HG02885 (cell line): ENCODE measurements around the gene PRRC2B.
"Not testable (repeated sequence)": the region's sequence is repeated elsewhere in the genome, so short reads cannot be mapped to it uniquely, and the experiment has no call there.

ENCODE experiments used
- ATAC-seq: cut with Tn5 transposase; IDR thresholded peaks from one replicate; pipeline ENCODE4 v1.9.1; 2021; ENCODE audit warnings: mild to moderate bottlenecking; ENCODE audit not compliant: unreplicated experiment, poor library complexity

PRRC2B gene

DNA sequence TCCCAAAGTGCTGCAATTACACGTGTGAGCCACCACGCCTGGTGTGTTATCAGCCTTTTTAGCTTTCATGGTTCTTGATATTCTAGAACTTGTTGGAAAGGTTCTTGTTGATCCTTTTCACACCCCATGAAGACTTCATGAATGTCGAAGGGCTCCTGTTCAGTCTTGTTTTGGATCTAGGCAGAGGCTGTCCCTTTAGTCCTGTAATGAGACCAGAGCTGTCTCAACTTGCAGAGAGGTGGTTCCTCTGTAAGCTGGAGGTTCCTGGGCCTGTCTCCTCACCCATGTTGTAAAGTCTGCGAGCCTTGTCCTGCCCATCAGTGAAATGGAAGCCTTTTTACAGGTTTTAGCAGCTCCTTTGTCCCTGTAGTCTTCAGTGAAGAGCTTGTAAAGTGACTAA, 38.2 kb downstream of the PRRC2B start:
- ATAC-seq, result no peak

DNA sequence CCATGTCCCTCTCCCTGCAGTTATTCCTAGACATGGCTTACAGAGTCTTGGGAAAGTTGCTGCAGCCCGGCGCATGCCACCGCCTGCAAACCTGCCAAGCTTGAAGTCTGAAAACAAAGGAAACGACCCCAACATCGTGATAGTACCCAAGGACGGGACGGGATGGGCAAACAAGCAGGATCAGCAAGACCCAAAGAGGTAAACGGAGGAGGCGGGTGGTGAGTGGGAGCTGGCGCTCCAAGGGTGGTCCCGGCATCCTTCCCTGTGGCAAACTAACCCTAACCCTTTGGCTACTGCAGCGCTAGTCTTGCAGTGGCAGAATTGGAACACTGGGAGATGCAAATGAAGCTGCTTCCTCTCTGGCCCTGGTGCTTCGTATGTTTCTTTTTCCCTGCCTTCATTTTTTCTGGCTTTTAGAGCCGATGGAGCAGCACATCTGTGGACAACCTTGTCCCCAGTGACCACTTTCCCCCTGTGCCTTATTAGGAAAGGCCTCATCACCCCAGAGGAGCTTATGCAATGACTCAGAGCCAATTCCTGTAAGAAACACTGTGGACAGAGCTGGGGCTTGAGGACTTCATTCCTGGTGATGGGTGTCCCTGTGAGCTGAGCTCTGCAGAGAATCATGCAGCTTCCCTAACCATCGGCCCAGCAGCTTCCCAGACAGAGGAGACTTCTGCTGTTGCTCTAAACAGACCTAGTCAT, 38.9 kb downstream of the PRRC2B start:
- ATAC-seq, result no peak

DNA sequence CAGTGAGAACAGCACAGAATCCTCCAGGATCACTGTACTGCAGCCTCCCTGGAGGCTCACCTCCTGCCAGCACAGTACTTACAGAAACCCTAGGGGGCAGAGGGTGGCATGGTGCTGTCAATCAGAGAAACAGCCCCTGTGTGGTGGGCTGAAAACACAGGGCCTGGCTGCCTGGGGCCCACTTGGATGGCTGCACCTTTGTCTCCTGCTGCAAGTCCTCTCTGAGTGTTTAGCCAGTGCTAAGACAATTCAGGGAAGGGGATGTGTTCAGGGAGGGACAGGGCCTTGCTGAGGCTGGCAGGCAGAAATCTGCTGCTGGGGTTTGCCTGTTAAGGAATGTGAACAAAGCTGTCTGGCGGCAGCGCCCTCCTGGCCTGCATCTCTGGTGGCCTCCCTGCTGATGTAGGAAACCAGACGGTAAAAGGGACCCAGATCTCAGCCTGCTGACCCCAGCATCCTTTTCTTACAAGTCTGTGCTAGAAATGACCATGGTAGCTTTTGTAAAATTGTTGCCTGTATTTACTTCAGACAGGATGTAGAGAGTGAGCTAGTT, 39.5 kb downstream of the PRRC2B start:
- ATAC-seq, result no peak

DNA sequence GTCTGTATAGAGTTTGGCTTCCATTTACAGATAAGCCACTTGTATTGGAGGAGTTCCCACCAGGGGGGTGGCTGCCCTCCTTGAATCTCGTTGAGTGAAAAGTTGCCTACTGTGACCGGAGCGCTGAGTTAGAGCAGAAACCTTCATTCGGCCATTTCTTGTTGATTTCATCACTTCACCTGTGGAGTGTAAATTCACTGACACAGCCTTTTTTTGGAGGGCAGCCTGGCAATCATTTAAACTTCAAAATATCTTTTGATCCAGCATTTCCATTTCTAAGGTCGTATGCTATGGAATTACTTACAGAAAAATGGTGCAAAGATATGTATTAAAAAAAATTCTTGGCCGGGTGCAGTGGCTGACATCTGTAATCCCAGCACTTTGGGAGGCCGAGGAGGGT, 40.8 kb downstream of the PRRC2B start:
- ATAC-seq, result no peak

DNA sequence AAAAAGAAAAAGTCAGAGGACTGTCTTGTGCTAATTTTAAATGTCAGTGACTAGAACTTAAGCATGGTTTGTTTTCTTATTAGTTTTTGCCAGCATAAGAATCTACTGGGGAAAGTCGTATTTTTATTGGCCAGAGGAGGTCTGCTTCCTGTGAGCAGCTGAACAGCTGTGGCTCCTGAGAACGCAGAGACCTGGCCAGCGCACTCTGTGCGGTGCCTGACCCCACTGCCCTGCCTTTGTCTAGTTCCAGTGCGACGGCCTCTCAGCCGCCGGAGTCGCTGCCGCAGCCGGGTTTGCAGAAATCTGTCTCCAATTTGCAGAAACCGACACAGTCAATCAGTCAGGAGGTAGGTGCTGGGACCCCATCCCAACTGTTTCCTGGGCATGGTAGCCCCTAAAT, 42.5 kb downstream of the PRRC2B start:
- no peak for ATAC-seq

DNA sequence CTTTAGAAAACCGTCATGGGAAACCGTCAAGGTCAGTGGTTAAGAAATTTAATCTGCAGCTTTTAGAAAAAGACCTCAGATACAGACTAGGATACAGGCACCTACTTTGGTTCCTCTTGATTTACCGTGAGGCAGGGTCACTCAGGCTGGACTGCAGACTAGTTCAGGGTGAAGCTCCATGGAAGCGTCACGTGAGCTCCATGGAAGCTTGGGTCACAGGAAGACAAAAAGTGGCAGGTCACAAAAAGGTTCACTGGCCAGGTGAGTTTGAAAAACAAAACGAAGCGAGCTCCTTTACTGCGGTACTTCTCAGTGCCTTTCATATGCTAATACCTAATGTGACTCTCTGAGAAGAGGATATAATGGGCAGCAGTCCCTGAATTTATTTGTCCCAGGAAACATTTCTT, 43.0 kb downstream of the PRRC2B start:
- no peak for ATAC-seq

DNA sequence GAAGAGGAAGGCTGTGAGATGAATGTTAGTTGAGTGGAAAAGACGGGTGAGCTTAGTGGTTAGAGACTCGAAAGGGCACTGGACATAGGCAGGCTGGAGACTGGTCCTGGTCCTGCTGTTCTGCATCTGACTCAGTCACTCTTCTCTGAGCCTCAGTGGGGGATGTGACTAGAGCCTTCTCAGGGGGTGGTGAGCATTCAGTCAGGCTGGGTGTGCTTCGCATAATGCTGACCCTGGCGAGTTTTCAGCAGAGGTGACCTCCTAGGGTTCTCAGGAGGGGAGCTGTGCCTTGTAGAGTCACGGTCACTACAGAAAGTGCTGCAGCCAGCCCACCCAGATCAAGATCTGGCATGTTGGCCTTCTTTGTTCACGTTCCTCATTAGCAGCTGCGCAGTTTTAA, 44.3 kb downstream of the PRRC2B start:
- no peak for ATAC-seq

DNA sequence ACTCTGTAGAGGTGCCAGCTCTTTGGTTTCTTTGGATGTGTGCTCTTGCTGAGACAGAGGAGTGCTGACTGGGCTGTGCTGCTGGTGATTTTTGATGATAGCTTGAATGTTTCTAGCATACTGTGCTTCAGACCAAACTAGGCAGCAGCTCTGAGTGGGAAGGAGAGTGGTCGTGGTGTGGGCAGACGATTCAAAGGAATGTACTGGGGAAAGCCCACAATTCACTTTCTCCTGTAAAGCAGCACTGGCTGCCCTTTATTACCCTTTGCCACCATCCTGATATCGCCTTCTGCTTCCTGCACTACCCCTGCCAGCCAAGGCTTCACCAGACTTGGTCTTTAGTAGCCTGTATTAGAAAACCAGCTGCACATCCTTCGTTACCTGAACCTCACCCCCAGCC, 45.3 kb downstream of the PRRC2B start:
- ATAC-seq, result no peak

DNA sequence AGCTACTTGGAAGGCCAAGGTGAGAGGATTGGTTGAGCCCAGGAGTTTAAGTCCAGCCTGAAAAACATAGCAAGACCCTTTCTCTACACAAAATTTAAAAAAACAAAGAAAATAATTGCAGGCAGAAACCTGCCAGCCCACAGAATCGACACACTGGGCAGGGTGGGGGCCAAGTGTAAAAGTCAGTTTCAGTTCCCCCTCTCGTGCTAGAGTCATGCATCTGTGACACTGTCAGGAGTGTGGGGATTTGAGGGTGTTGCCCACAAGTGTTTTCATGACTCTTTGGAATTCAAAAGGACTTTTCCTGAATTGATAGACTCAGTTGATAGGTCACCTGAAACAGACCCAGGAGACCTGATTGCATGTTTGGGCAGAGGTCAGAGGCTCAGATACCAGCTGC, 47.6 kb downstream of the PRRC2B start:
- ATAC-seq, result no peak

DNA sequence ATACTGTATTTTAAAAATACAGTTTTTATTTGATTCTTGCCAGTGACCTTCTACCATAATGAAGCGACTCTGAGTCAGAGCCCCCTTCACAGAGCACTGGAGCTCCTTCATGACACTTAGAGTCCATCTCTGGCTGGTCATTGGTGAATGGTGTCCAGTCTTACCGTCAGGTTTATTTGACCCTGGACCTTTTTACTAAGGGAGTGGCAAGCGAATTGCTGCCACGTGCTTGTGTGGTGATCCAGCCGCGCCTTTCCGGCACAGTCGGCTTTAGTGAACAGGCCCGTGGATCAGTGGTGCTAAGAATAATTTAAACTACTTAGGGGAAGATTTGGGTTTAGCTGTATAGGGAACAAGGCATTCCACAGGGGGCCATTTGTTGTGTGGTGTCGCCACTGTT, 48.5 kb downstream of the PRRC2B start:
- ATAC-seq, result no peak

DNA sequence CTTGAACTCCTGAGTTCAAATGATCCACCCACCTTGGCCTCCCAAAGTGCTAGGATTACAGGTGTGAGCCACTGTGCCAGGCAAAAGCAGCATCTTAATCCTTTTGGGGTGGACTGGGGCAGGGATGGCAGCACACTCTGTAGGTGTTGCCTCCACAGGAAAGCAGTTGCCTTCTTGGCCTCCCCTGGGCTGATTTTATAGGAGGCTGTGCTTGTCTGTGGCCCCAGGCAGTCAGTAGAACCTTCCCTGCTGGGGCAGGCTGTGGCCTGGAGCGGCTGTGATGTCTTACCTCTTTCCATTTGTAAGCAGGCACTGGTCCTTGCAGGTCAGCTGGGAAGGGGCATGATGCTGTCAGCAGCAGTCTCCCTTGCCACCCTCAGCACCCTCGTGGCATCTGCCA, 49.8 kb downstream of the PRRC2B start:
- no peak for ATAC-seq

DNA sequence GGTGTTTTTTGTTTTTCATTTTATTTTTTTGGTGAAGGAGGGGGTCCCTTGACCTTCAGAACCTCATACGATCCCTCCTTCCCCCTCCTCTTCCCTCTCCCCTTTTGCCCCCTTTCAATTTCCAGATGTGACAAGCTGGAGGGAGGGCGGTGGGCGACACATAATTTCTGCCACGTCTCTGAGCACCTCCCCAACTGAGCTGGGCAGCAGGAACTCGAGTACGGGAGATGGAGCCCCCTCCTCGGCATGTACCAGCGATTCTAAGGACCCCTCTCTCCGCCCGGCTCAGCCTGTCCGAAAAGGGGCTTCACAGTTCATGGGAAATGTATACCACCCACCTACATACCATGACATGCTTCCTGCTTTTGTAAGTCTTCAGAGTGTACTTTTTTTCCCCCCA, 52.4 kb downstream of the PRRC2B start:
- no peak for ATAC-seq

DNA sequence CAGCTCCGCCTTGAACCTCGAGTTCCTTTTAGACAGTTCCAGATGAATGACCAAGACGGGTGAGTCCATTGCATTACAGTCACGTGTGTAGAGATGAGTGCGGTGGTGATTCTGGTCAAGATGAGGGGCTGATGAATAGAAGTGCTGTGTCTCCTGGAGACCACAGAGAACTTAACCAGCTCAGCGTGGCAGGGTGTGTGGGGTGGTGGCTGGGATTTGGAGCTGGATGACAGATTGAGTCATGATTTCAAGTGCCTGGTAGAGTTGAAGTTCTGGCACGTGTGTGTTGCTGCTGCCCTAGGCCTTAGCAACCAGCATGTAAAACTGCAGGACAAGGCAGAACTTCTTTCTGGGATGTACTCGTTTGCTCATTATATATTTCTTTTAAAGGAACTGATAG, 53.3 kb downstream of the PRRC2B start:
- ATAC-seq, result no peak

DNA sequence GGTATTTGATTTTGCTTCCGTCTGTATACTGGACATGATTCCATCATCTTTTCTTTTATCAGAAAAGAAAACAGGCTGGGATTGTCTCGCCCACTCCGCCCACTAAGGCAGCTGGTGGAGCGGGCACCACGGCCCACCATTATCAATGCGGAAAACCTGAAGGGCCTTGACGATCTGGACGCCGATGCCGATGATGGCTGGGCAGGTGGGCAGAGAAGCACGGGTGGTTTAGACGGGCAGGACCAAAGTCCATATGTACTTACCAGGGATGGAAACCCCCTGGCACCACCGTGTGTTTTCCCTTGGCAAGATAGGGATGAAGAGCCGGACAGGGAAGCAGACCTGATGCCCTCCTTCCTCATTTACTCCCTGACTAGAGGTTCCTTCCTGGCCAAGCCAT, 53.7 kb downstream of the PRRC2B start:
- no peak for ATAC-seq

DNA sequence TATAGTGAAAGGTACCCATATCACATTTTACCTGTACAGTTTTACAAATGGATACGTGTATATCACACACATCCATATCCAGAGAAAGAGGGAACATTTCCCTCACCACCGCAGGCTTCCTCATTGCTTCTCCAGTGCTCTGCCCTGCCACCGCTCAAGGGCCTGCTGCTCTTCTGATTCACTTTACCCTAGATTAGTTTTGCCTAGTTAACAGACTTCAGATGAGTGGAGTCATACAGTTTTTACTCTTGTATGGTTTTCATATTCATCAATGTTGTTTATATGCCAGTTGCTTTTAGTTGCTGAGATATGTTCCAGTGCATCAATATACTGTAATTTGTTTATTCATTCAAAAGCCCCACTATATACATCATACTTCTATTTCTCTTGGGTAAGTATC, 54.9 kb downstream of the PRRC2B start:
- no peak for ATAC-seq

DNA sequence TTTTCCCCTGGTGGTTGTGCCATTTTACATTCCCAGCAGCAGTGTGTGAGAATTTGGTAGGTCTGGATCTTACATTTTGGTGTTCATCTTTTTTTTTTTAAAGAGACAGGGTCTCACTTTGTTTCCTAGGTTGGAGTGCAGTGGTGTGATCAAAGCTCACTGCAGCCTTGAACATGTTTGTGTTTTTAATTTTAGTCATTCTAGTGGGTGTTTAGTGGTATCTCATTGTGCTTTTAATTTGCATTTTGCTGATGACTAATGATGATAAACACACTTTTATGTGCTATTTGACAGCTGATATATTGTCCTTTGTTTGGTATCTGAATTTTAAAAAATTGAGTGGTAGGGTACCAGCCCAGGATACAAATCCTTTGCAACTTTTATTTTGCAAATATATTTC, 55.4 kb downstream of the PRRC2B start:
- ATAC-seq, result no peak

DNA sequence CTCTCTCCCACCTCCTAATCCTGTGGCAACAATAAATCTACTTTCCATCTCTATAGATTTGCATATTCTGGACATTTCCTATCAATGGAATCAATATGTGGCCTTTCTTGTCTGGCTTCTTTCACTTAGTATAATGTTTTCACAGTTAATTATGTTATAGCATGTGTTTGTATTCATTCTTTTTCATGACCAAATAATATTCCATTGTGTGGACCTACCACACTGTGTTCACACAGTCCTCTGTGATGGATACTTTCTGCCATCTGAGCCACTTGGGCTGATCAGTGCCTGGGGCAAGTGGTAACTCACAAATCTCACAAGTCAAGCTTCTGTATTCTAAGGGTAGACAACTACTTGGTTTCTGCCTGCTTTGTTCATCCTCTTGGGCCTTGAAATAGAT, 60.1 kb downstream of the PRRC2B start:
- no peak for ATAC-seq

DNA sequence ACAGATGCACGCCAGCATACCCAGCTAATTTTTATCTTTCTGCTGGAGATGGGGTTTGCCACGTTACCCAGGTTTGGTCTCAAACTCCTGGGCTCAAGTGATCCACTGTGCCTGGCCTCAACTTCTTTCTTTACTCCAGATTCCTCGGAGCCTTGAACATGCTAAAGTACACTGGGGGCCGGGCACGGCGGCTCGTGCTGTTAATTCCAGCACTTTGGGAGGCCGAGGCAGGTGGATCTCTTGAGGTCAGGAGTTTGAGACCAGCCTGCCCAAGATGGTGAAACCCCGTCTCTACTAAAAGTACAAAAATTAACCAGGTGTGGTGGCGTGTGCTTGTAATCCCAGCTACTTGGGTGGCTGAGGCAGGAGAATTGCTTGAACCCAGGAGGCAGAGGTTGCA, 61.8 kb downstream of the PRRC2B start:
- not testable (repeated sequence) for ATAC-seq

DNA sequence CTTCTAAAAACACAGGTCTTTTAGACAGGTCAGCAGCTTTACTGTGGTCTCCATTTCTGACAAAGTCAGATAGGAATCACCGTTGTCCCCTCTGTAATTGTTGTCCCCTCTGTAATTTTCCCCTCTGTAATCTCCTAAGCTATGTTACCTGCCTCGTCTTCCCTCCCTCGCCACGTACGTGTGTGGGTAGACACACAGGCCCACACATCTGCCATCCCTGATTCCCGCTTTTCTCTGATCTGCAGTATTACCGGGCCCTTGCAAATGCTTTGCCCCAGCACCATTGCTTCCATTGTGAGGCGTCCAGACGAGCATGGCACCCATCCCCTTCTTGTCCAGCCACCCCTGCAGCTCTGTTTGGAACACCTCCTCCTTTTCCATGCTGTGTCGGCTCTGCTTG, 63.9 kb downstream of the PRRC2B start:
- no peak for ATAC-seq

DNA sequence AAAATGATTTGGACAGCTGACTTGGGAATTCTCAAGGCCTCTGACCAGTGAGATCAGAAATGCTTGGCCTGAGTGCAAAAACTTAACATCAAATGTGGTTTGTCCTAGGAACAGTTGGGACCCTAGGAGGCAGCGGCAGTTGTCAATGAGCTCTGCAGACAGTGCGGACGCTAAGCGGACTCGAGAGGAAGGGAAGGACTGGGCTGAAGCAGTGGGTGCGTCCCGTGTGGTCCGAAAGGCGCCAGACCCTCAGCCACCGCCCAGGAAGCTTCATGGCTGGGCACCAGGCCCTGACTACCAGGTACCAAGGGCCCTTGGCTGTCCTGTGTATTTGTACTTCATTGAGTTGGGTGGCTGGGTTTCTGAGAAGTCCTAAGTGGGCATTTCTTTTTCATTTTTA, 65.2 kb downstream of the PRRC2B start:
- ATAC-seq, result no peak

DNA sequence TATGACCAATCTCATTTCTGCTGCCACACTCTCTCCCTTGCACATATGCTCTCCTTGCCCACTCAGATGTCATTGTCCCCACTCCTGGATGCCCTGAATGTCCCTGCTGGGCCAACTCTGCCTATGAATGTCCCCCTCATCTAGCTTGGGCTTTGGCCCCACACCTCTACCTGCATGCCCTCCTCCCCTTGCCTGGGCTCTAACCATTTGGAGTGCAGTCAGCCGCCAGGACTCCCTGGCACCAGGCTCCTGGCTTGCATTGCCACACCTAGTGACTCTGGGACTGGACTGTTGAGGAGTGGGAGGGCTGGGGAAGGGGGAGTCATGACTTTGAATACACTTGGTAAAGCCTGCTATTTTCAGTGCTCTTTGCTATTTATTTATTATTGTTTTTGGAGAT, 67.3 kb downstream of the PRRC2B start:
- no peak for ATAC-seq

DNA sequence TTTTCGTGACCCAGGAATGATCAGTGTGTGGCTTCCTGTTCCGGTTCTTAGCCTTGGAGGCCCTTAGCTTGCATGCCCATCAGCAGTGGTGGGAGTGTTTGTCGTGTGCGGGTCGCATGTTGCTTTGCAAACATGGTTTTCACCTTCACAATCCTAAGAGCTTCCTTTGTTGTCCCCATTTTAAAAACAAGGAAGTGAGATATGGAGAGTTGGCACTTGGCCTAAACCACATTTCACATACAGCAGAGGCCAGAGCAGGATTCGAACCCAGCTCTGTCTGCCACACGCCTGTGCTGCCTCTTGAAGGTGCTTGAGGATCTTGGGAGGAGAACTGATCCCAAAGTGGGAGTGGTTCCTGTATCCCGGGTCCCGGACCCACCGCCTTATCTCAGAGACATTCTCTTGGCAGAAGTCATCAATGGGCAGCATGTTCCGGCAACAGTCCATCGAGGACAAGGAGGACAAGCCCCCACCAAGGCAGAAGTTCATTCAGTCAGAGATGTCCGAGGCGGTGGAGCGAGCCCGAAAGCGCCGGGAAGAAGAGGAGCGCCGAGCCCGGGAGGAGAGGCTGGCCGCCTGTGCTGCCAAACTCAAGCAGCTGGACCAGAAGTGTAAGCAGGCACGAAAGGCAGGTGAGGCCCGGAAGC, 70.6 kb downstream of the PRRC2B start:
- ATAC-seq, result no peak
